H1 (cell line): ENCODE measurements around the gene GPR137. TPM values are rescaled to one million over a fixed set of nuclear protein-coding genes. Genes with fewer than 3 reads are reported as not detected.

Experiments used
- BACH1 ChIP-seq: IDR thresholded peaks from 2 replicates; pipeline ENCODE4 v1.6.1; 2012; ENCODE audit warnings: low read length, improper control_type of control experiment
- BCL11A ChIP-seq, 2 experiments: IDR thresholded peaks; one replicate each; pipeline ENCODE4 v1.6.1; 2011; ENCODE audit warnings: low read depth in 2 of 2, low read length in 2 of 2, mild to moderate bottlenecking in 2 of 2
- CBX8 ChIP-seq: fragments of 300-800, 300-1000 bp; sonication (generic); IDR thresholded peaks from 2 replicates; pipeline ENCODE4 v1.7.1; 2016; ENCODE audit warnings: low read depth, low read length, borderline replicate concordance
- CEBPB ChIP-seq: IDR thresholded peaks from 2 replicates; pipeline ENCODE4 v1.6.1; 2012; ENCODE audit warnings: low read depth, low read length
- CHD1 ChIP-seq: IDR thresholded peaks from 2 replicates; pipeline ENCODE4 v1.6.1; 2012; ENCODE audit warnings: low read depth, low read length, improper control_type of control experiment
- CHD2 ChIP-seq: IDR thresholded peaks from 2 replicates; pipeline ENCODE4 v1.6.1; 2012; ENCODE audit warnings: low read length, improper control_type of control experiment
- CTBP2 ChIP-seq: IDR thresholded peaks from 2 replicates; pipeline ENCODE4 v1.7.0; 2011; ENCODE audit warnings: borderline replicate concordance, mild to moderate bottlenecking, moderate library complexity, mixed read lengths, low read length; ENCODE audit not compliant: insufficient read depth, insufficient read length
- CTCF ChIP-seq, 3 experiments: IDR thresholded peaks; 1 replicate in 2 of 3; 2 replicates in 1 of 3; pipeline versions ENCODE4 v1.5.1 to v1.6.1; 2011; ENCODE audit warnings: low read length in 3 of 3, mild to moderate bottlenecking in 3 of 3, inconsistent platforms in 2 of 3, low read depth in 1 of 3, moderate library complexity in 1 of 3; ENCODE audit not compliant: insufficient read depth in 1 of 3; ENCODE audit errors: control extremely low read depth in 1 of 3
- EZH2 ChIP-seq: fragments of 200-600 bp; sonication (generic); IDR thresholded peaks from 2 replicates; pipeline ENCODE4 v1.7.1; 2012; ENCODE audit warnings: low read depth, mild to moderate bottlenecking, moderate library complexity, low read length, inconsistent platforms; ENCODE audit not compliant: severe bottlenecking
- GABPA ChIP-seq: IDR thresholded peaks from 2 replicates; pipeline ENCODE4 v1.6.1; 2011; ENCODE audit warnings: mild to moderate bottlenecking, low read length, moderate library complexity, borderline replicate concordance; ENCODE audit not compliant: insufficient read depth
- HDAC2 ChIP-seq, 2 experiments: fragments of 300-600 bp in 1 of 2; sonication (generic) in 1 of 2; IDR thresholded peaks; 2 replicates each; pipeline ENCODE4 v1.6.1; 2011 to 2012; ENCODE audit warnings: low read depth in 2 of 2, low read length in 2 of 2, mild to moderate bottlenecking in 2 of 2, moderate library complexity in 2 of 2, borderline replicate concordance in 1 of 2, inconsistent platforms in 1 of 2
- NANOG ChIP-seq: IDR thresholded peaks from 2 replicates; pipeline ENCODE4 v1.6.1; 2011; ENCODE audit warnings: low read length, low read depth, mild to moderate bottlenecking, inconsistent platforms; ENCODE audit not compliant: insufficient read depth, poor library complexity, severe bottlenecking
- POU5F1 ChIP-seq: IDR thresholded peaks from 2 replicates; pipeline ENCODE4 v1.6.1; 2011; ENCODE audit warnings: low read depth, mild to moderate bottlenecking, low read length, moderate library complexity
- SAP30 ChIP-seq: fragments of 300-600 bp; sonication (generic); IDR thresholded peaks from 2 replicates; pipeline ENCODE4 v1.7.1; 2012; ENCODE audit warnings: low read length, moderate library complexity, mild to moderate bottlenecking, inconsistent platforms; ENCODE audit not compliant: insufficient read depth, insufficient replicate concordance
- SP2 ChIP-seq: IDR thresholded peaks from 2 replicates; pipeline ENCODE4 v1.6.1; 2012; ENCODE audit warnings: mild to moderate bottlenecking, low read length, inconsistent platforms
- TAF1 ChIP-seq: IDR thresholded peaks from 2 replicates; pipeline ENCODE4 v1.6.1; 2011; ENCODE audit warnings: mild to moderate bottlenecking, low read depth, low read length
- YY1 ChIP-seq: IDR thresholded peaks from 2 replicates; pipeline ENCODE4 v1.6.1; 2011; ENCODE audit warnings: low read depth, mild to moderate bottlenecking, low read length
- ZNF274 ChIP-seq: IDR thresholded peaks from 2 replicates; pipeline ENCODE4 v1.7.0; 2012; ENCODE audit warnings: low read length, borderline replicate concordance; ENCODE audit errors: extremely low read depth
- polyA plus RNA-seq, 7 experiments: library from polyadenylated mRNA; depleted of rRNA in 3 of 7; stranded (reverse) in 5 of 7; unstranded in 2 of 7; fragments of >200 nt in 5 of 7; fragments of 200-250 nt in 2 of 7; gene quantifications; 1 replicate in 5 of 7; 2 replicates in 1 of 7; 4 replicates in 1 of 7; pipeline versions ENCODE4 v1.2.1 to v1.2.3, GENCODE V29; 2011 to 2013; ENCODE audit warnings: missing spikeins in 2 of 7, mixed read lengths in 2 of 7
- total RNA-seq: library from RNA; stranded (reverse); fragmentation: NEBNext Ultra II Directional; extraction: Animal tissue kit (Norgen Biotek cat#: 25700); gene quantifications from 2 replicates; pipeline ENCODE4 v1.2.1, GENCODE V29; 2021
- TF ChIP-seq, protein P1 (sequence below): IDR thresholded peaks from 2 replicates; pipeline ENCODE4 v1.6.1; 2012; ENCODE audit warnings: low read length, inconsistent platforms

GPR137 gene
- total and polyA plus RNA-seq, 2 of the 8 experiments (the other 6 are each of a cell fraction or from before 2014, with no cell fraction given): 36.2 to 37.8 TPM

- TF ChIP-seq ZNF274 (no peak), CBX8 (no peak), YY1 (no peak), NANOG (no peak), SP2 (no peak), CEBPB (no peak), POU5F1 (no peak), GABPA (no peak), TAF1 (peak; percentile 63), EZH2 (no peak), SAP30 (no peak), HDAC2 (IDR thresholded peaks at IDR 0.05; ENCODE audit: borderline replicate concordance in 1 of 2, low read depth in 2 of 2, low read length in 2 of 2) (no peak), CHD1 (no peak), CHD2 (no peak), CTCF (IDR thresholded peaks at IDR 0.05; ENCODE audit: control extremely low read depth in 1 of 3, insufficient read depth in 1 of 3, low read depth in 1 of 3, low read length in 3 of 3) (peak in 2 of 3 experiments; percentile 48 to 80; a peak in 3 of 4 replicates), BACH1 (no peak), CTBP2 (no peak), BCL11A (IDR thresholded peaks at IDR 0.05; ENCODE audit: low read depth in 2 of 2, low read length in 2 of 2) (no peak)
- TF ChIP-seq, protein P1, sequence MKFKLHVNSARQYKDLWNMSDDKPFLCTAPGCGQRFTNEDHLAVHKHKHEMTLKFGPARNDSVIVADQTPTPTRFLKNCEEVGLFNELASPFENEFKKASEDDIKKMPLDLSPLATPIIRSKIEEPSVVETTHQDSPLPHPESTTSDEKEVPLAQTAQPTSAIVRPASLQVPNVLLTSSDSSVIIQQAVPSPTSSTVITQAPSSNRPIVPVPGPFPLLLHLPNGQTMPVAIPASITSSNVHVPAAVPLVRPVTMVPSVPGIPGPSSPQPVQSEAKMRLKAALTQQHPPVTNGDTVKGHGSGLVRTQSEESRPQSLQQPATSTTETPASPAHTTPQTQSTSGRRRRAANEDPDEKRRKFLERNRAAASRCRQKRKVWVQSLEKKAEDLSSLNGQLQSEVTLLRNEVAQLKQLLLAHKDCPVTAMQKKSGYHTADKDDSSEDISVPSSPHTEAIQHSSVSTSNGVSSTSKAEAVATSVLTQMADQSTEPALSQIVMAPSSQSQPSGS: no peak
Measured at GRCh38 chr11:64251016-64251752, 34.5 kb upstream of the GPR137 start, which contains the start of gene PLCB3 (continued).
